Thoracic aorta (tissue), 2 donors: ENCODE measurements around the gene OSTF1. TPM values are rescaled to one million over a fixed set of nuclear protein-coding genes. Genes with fewer than 3 reads are reported as not detected.

Source experiments
- ATAC-seq: fragments of 150-250 bp; one replicate; pipeline ENCODE4 v1.8.0; 2017; ENCODE audit warnings: low read depth; ENCODE audit not compliant: insufficient number of reproducible peaks, low FRiP score
- DNase-seq: peaks from one replicate; pipeline ENCODE4 v3.0.0-alpha.2; 2020; ENCODE audit warnings: low spot score
- H3K27ac ChIP-seq, 2 donors: fragments of 200-600 bp; sonication (generic); 1 replicate in 1 of 2; 2 replicates in 1 of 2; pipeline ENCODE4 v1.5.1; 2016; ENCODE audit warnings: mild to moderate bottlenecking in 2 of 2, moderate library complexity in 2 of 2
- H3K27me3 ChIP-seq: fragments of 200-600 bp; sonication (generic); replicated peaks from 2 replicates; pipeline ENCODE4 v1.6.0; 2016; ENCODE audit warnings: mild to moderate bottlenecking; ENCODE audit not compliant: insufficient read depth
- H3K36me3 ChIP-seq: fragments of 200-600 bp; sonication (generic); one replicate; pipeline ENCODE4 v1.5.1; 2016
- H3K4me1 ChIP-seq, 2 donors: fragments of 200-600 bp; sonication (generic); 1 replicate in 1 of 2; 2 replicates in 1 of 2; pipeline versions ENCODE4 v1.5.1 to v1.6.0; 2016; ENCODE audit warnings: low read depth in 2 of 2, mild to moderate bottlenecking in 1 of 2; ENCODE audit not compliant: control insufficient read depth in 1 of 2
- H3K4me3 ChIP-seq: fragments of 200-600 bp; sonication (generic); 2 replicates; pipeline ENCODE4 v1.5.1; 2016; ENCODE audit warnings: mild to moderate bottlenecking
- H3K9me3 ChIP-seq: fragments of 200-600 bp; sonication (generic); 2 replicates; pipeline ENCODE4 v1.5.1; 2016
- CTCF ChIP-seq: fragments of 200-600 bp; sonication (generic); IDR thresholded peaks from one replicate; pipeline ENCODE4 v1.5.1; 2019; ENCODE audit warnings: antibody characterized with exemption
- total RNA-seq, 2 donors: library from RNA; depleted of rRNA; stranded (reverse); fragments of >200 nt; gene quantifications; one replicate each; pipeline versions ENCODE4 v1.1.0 to v1.2.3, GENCODE V29; 2016

Gene OSTF1
- total RNA-seq, 2 donors from 2014 or later = 16.8 to 33.9 TPM

- no peak for DNase-seq
- Histone ChIP-seq H3K27me3 (no peaks in the 10 kb centered on the region), H3K4me1 (peaks cover 18 to 26% of the 10 kb centered on the region in 2 donors), H3K27ac (no peak overlapping the region), H3K36me3 (no peaks in the 10 kb centered on the region), H3K9me3 (no peaks in the 10 kb centered on the region), H3K4me3 (no peak overlapping the region)
- no peak for ATAC-seq
- no peak for TF ChIP-seq CTCF
Measured at GRCh38 chr9:75085640-75086039, 2.7 kb upstream of the OSTF1 start.

GRCh38 chr9:75086541-75087288, 1.6 kb upstream of the OSTF1 start:
- Histone ChIP-seq H3K27ac (peak overlapping the region; percentile 81 to 98), H3K4me1 (peaks cover 18 to 32% of the 10 kb centered on the region in 2 donors), H3K4me3 (peak overlapping the region; percentile 99), H3K27me3 (no peaks in the 10 kb centered on the region), H3K9me3 (no peaks in the 10 kb centered on the region), H3K36me3 (no peaks in the 10 kb centered on the region)
- no peak for ATAC-seq
- no peak for TF ChIP-seq CTCF
- no peak for DNase-seq

GRCh38 chr9:75087289-75087823, 958 bp upstream of the OSTF1 start:
- DNase-seq (no peak), ATAC-seq (peak; percentile 47)
- H3K27me3 ChIP-seq = no peaks in the 10 kb centered on the region
- peak overlapping the region; percentile 99 for H3K4me3 ChIP-seq
- H3K36me3 ChIP-seq = no peaks in the 10 kb centered on the region
- TF ChIP-seq CTCF = no peak
- H3K4me1 ChIP-seq = peaks cover 18 to 36% of the 10 kb centered on the region in 2 donors
- no peaks in the 10 kb centered on the region for H3K9me3 ChIP-seq
- peak overlapping the region; percentile 81 to 98 for H3K27ac ChIP-seq

- peak; percentile 23 for TF ChIP-seq CTCF
- Histone ChIP-seq H3K27me3 (no peaks in the 10 kb centered on the region), H3K4me3 (peak overlapping the region; percentile 99), H3K27ac (peak overlapping the region; percentile 83 to 98), H3K36me3 (no peaks in the 10 kb centered on the region), H3K4me1 (peaks cover 18 to 36% of the 10 kb centered on the region in 2 donors), H3K9me3 (no peaks in the 10 kb centered on the region)
- no peak for ATAC-seq
- no peak for DNase-seq
Measured at GRCh38 chr9:75088646-75089372, 495 bp downstream of the OSTF1 start.

GRCh38 chr9:75089373-75089766, 1.1 kb downstream of the OSTF1 start:
- no peak for ATAC-seq
- H3K4me3 ChIP-seq = peak overlapping the region; percentile 99
- DNase-seq = no peak
- H3K36me3 ChIP-seq = no peaks in the 10 kb centered on the region
- TF ChIP-seq CTCF = no peak
- H3K27ac ChIP-seq = peak overlapping the region; percentile 83 to 98
- peaks cover 18 to 36% of the 10 kb centered on the region in 2 donors for H3K4me1 ChIP-seq
- no peaks in the 10 kb centered on the region for H3K27me3 ChIP-seq
- no peaks in the 10 kb centered on the region for H3K9me3 ChIP-seq
